NCI-H128 (cell line): ENCODE data around the gene MINDY2.

Source experiments
- DNase-seq: peaks from one replicate; lab custom pipeline; 2025; ENCODE audit not compliant: unreplicated experiment; lab: John Stamatoyannopoulos, UW

Gene MINDY2, protein sequence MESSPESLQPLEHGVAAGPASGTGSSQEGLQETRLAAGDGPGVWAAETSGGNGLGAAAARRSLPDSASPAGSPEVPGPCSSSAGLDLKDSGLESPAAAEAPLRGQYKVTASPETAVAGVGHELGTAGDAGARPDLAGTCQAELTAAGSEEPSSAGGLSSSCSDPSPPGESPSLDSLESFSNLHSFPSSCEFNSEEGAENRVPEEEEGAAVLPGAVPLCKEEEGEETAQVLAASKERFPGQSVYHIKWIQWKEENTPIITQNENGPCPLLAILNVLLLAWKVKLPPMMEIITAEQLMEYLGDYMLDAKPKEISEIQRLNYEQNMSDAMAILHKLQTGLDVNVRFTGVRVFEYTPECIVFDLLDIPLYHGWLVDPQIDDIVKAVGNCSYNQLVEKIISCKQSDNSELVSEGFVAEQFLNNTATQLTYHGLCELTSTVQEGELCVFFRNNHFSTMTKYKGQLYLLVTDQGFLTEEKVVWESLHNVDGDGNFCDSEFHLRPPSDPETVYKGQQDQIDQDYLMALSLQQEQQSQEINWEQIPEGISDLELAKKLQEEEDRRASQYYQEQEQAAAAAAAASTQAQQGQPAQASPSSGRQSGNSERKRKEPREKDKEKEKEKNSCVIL

DNA sequence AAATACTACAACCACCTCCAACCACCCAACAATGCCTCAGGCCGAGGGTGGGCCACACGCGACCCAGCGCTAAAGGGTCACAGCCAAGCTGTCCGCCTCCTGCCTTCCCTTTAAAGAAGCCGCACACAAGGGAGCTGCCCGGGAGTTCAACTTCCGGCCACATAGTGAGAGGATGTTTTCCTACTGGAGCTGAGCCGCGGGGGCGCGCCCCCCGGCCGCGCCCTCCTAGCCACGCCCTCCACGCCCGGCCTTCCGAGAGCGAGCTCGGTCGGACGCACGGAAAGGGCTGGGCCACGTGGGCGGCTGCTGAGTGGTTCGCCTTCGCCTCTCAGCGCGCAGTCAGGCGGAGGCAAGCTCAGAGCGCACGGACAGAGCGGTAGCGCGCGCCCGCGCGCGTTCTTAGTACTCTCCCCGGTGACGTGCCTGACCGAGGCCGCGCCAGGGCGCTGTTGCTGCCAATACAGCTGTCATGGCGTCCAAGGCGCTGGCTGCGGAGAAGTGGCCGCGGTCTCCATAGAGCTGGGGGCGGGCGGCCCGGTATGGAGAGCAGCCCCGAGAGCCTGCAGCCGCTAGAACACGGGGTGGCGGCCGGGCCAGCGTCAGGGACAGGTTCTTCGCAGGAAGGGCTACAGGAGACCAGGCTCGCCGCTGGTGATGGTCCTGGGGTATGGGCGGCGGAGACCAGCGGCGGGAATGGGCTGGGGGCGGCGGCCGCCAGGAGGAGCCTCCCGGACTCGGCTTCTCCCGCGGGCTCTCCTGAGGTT, at the start of gene MINDY2:
MINDY2 (plus strand) TSS at position 446 of the 764 bp plus-strand sequence; CDS start at position 540, 94 bp downstream.
- DNase-seq: peak; percentile 91

DNA sequence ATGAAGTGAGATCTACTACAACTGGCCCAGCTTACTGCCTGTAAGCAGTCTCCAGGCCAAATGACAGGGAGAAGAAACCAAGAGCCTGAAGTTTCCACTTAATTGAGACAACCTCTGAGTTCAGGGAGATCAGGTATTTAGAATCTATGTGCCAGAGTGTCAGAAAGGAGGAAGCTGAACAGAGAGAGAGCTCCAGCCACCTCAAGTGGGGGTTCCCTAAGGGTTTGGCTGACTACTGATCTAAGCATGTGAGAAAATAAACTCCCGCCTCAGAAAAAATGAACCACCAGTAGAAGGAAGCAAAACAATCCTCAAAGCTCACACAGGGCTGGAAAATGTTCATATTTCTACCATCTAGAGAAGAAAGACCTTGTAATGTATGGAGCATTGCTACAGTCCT, 46.6 kb upstream of the MINDY2 start:
- DNase-seq: no peak

DNA sequence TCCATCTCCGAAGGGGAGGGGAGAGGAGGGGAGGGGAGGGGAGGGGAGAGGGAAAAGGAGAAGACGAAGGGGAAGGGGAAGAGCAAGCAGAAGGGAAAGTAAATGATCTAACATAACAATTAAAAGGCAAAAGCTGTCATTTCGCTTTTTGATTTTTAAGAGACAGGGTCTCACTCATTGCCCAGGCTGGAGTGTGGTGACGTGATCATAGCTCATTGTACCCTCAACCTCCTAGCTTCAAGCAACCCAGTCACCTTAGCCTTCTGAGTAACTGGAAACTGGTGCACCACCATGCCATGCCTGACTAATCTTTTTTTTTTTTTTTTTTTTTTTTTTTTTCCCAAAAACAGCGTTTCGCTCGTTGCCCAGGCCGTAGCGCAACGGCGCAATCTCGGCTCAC, 44.2 kb upstream of the MINDY2 start:
- DNase-seq: no peak

DNA sequence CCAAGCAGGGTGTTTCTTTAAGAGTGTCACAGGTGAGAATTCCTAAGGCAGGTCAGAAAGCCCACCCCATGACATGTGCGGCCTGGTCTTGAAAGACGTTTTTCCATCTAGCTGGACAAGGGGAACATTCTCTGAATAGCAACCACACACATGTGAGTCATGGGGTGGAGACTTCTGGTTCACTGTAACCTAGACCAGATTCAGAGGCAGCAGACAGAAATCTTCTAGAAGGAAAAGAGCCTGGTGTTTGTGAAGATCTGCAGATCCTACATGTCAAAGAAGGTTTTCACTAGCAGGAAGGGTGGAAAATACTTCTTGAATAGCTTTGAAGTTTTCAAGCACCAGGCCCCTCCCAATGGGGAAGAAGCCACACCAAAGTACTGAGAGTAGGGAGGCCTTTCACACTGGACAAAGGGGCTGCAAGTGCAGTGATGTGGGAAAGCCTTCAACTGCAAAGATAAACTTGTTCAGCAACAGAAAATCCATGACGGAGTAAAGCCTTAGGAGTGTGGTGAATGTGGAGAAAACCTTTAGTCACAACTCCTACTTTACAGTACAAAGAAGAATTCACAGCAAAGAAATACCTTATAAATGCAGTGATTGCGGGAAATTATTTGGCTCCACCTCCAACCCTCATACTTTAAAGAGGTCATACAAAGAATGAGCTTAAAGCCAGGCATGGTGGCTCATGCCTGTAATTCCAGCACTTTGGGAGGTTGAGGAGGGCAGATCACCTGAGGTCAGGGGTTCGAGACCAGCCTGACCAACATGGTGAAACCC, 39.2 kb upstream of the MINDY2 start:
- DNase-seq: no peak

DNA sequence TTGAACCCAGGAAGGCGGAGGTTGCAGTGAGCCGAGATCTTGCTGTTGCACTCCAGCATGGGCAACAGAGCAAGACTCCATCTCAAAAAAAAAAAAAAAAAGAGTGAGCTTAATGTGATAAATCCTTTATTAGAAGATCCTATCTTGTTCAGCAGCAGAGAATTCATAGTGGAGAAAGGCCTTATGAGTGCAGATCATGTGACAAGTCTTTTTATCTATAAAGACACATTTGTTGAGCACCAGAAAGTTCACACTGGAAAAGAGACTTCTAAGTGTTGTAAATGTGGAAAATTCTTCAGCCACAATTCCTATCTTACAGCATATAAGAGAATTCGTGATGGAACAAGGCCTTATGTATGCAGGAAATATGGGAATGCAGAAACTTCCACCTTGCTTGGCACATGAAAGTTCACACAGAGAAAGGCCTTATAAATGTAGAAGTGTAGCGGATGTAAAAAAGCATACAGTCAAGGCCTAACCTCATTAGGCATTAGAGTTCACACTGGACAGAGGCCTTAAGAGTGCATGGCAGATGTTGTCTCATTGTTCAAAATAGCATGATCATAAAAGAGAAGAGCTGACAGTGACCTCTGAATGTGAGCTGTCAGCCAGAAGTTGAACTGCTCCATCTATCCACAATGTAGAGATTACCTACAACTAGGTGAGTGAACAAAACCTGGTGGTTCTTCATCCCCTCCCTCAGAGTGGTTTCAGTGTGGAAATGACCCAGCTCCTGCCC, 38.3 kb upstream of the MINDY2 start:
- DNase-seq: no peak

DNA sequence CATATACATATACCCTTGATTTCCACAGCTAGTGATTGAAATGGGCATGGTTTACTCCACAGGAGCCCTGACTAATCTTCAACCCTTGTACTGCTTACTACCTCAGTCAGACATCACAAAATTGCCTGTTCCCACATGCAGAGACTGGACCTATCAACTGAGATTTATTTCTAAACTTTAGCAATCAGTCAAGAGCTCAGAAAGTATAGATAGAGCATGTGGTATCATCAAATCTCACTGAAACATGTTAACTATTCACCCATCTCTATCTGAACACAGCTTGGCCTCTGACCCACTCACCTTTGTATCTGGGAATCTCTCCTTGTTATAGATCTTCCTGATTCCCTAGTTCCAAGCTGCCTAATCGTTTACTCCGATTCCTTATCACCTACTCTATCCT, 36.2 kb upstream of the MINDY2 start:
- no peak for DNase-seq

DNA sequence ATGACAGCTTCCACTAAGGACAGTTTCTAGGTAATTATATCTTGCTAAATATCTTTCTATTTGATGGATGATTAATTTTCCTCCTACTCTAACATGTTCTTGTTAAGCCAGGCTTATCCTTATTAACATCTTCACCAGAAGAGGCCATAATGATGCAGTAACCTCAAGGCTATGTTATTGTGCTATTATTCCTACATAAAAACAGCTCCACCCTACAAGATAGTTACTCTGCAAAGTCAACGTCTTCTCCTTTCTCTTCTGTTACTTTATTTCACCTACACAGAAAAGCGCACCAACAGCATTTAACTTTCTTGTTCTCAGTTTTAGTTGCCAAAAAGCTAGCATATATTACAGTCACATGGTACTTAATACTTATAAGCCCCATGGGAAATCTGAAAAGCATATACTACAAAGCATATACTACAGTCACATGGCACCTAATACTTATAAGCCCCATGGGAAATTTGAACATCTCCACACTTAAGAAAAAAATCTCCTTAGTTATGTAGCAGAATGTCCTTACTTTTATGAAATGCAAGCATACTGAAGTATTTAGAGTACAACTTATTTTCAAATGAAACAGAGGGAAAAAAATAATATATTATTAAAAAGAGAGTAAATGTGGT, 35.0 kb upstream of the MINDY2 start:
- no peak for DNase-seq

DNA sequence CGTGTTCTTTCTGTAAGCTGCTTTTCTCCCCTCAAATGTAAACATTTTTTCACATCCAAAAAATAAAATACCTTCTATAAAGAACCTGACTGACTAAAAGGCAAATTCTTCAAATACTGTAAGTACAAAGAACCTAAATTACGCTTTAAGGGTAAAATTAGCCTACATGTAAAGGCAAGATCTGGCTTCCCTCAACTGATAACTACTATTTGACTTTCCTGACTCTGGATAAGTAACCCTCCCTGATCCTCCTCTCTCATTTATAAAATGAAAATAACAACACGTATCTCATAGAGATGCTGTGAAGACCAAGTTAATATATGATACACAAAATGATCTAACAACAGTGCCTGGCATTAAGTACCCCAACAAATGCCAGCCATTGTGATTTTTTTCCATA, 33.8 kb upstream of the MINDY2 start:
- no peak for DNase-seq

DNA sequence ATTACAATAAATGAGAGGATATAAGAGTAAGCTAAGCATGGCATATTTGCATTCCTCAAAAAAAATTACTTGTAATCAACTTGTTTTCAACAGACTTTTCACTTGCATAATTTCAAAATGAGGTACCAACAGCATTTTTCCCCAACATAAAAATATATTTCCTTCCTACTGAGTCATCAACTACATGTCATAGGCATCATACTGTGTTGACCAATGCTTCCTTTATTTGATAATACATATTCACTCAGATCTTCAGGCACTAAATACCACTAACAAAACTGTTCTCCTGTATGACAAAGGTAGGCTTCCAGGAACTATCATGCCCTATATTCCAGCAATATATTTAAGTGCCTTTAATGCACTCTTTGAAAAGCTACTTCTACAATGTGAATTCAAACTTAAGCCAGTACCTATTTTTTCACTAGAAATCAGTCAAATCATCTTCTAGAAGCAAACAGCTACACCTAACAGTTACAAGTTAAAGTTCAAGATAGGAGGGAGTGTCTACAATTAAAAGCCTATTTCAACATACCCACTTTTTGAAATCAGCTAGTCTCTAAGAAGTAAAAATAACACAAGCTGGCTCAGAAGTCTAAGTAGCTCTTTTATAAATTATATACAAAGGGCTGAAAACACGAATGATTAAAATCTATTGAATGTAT, 32.9 kb upstream of the MINDY2 start:
- no peak for DNase-seq

DNA sequence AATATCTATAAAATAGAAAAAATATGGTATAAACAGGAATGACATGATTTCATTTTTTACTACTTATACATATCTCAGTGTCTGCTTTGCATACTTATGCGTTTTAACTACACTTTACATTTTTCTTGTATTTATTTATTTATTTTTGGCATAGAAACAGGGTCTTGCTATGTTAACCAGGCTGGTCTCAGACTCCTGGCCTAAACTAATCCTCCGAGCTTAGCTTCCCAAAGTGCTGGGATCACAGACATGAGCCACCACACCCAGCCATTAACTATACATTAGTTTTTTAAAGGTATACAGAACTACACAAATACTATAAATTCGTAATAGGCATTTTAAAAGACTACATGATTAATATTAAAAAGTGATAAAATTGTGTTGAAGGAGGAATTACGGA, 30.7 kb upstream of the MINDY2 start:
- no peak for DNase-seq

DNA sequence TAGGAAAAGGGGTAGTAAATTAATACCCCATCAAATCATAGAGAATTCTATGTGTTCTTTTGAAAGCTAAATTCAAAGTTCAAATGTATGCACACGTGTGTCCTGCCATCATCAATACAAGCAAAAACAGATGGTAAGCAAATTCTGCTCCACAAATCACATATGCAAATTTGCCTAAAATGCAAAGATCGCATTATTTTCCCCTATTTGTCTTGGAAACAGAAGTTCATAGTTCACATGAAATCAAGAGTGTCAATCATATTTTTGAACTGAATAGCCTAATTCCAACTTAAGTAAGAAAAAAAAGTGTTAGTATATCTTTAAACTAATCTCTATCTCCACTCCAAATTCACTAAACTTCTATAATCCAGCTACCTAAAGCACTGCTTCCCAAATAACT, 30.1 kb upstream of the MINDY2 start:
- no peak for DNase-seq

DNA sequence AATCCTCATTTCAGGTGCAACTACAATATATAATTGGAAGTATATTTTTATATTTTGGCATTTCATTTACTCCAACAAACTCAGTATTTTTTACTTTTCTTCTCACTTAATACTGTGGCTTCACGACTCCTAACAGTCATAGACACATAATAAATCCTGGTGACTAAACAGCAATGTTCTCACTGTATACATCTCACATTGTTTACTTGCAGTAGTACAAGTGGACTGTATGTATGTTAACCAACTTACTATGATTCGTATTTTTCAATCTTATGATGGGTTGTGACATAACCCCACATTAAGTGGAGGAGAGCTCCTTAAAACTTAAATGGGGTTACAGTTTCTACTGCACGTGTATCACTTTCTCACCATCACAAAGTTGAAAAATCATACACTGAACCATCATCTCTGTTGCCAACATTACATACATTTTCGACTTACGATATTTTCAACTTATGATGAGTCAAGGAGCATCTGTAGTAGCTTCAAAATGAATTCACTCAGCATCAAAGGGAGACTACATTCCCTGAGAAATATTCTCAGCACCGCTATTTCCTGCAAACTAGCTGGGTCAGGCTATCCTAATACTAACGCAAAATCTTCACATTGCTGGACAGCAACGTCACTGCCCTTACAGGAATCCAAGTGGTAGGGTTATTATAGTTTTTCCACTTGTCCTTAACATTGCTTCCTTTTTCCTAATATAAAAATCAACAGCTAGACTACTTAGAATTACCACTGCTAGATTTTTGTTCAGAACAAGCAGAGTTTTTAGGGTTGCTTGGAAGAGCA, 28.9 kb upstream of the MINDY2 start:
- no peak for DNase-seq

DNA sequence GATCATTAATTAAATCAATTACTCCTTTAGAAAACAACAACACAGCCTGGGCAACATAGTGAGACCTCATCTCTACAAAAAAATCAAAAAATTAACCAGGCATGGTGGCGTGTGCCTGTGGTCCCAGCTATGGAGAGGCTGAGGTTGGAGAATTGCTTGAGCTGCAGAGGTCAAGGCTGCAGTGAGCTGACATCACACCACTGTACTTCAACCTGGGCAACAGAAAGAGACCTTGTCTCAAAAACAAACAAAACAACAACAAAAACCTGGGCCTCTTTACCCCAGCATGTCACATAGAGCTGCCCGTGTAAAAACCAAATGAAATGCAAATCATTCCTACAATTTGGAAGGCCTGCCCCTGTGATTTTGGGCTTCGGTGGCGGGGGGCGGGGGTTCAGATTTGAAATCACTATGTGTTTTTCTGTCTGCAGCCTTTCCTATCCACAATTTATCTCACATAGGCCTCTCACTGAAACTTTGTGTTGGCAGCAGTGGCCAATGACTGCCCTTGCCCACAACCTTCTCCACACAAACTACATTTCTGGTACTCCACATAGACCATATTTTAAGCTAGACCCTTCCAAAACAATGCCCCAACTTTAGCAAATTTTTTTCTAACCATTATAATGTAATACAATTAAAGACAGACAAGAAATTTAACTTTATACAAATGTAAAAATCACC, 28.1 kb upstream of the MINDY2 start:
- no peak for DNase-seq

DNA sequence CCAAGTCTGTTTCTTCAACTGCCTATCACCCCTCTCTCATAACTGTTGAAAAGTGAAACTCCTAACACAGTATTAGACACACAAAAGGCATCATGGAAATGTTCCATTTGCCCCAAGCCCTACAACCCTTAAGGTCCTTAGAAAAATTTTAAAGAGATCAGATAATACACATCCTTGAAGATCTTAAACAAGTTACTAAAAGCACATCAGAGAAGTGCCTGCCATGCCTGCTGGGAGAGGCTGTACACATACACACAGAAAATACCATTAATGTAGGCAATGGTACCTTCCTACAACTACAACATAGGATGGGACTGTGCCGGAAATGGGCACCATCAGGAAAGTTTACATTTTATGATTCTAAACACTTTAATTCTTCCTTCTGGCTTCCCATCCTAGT, 24.9 kb upstream of the MINDY2 start:
- no peak for DNase-seq

DNA sequence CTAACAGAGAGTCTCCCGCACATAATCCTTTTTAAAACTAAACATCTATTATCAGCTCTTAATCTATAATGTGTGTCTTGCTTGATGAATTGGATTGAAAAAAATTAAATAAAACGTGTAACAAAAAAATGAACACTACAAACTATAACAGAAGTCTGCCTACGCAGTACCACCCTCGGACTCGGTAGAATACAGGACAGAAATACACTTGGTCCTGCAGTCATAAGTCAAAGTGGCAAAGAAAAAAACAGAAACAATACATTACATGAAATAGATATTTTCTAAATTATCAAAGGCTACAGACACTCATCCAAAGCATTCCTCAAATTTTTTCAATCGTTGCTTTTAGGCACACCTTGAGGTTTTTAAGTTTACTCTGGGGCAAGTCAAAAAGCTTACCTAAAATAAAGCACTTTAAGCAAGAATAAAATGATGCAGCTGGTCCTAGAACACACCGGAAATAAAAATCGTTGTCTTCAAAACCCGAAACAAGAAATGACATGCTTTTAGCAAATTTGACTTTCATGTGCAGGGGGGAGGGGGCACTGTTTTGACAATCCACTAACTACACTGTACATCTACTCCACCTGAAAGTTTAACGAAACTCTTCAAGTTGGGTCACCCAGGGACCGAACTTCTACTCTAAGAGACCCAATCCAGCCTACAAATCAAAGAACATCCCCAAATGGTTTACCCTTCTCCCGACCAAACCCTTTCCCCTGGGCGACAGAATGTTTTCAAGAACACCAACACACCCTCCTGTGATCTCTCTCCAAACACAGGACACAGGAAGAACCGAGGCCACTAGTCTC, 22.9 kb upstream of the MINDY2 start:
- no peak for DNase-seq

DNA sequence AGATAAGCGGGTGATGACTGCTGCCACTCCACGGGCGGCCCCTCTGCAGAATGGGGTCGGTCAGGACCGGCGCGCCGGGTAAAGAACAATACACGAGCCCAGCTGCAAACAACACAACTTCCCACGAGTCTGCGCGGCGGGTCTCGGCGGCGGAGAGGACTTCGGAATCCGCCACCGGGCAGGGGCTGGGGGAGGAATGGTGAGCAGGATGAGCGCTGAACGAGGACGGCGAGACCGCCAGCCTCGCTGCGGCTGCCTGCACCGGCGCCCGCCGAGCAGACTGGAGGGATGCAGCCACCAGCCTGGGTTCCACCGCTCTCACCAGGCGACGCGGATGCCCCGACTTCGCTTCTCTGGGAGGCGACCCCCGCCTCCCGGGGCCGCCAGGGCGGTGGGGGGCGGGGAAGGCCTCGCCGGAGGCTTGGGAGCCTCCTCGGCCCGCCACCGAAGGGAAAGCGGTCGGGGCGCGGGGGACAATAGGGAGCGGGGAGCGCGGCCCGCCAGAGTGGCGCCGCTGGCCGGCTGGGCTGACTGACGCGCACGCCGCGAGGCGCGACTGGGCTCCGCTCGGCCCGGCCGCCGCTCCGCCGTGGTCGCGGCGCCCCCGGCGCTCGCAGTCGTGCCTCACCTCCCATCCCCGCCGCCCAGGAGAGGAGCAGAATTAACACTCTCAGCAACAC, 22.1 kb upstream of the MINDY2 start:
- DNase-seq: no peak
